Measurements from ENCODE around the gene CHRNA1. TPM values are rescaled to one million over a fixed set of nuclear protein-coding genes. Genes with fewer than 3 reads are reported as not detected.

Gene CHRNA1
- total RNA-seq, result not detected
- polyA plus RNA-seq, result not detected
- 0 to 0.14 (median 0) reads per million in 6 experiments for total RNA-seq

- Mint-ChIP-seq H3K36me3 (no peaks in the 10 kb centered on the region), H3K9me3 (no peaks in the 10 kb centered on the region), H3K4me1 (peaks cover 4 to 15% (median 10%) of the 10 kb centered on the region in 4 donors), H3K27me3 (peaks cover 0 to 8% (median 0%) of the 10 kb centered on the region in 5 donors), H3K27ac (peak within 1 kb of the TSS in 3 of 10 donors; percentile 52 to 72 (median 56)), H3K4me3 (no peak within 1 kb of the TSS)
- ATAC-seq, result no peak
- DNase-seq, result no peak
- POLR2A ChIA-PET, result no interaction called here
These were observed at the start of gene CHRNA1 for GRCh38 chr2:174764280-174765255. TSS of gene CHRNA1 (minus strand) at chr2:174764472. CDS start at chr2:174764394, 78 bp downstream.

- Mint-ChIP-seq H3K27me3 (no peaks in the 10 kb centered on the region), H3K4me1 (peaks cover 0 to 6% (median 5%) of the 10 kb centered on the region in 4 donors), H3K9me3 (peaks cover 0 to 8% (median 0%) of the 10 kb centered on the region in 9 donors), H3K36me3 (peaks cover 0 to 6% (median 0%) of the 10 kb centered on the region in 3 donors), H3K27ac (no peak overlapping the region), H3K4me3 (no peak overlapping the region)
- DNase-seq (no peak), ATAC-seq (no peak)
- POLR2A ChIA-PET, result no interaction called here
These were observed 47.8 kb upstream of the CHRNA1 start for GRCh38 chr2:174812037-174812436.

GRCh38 chr2:174807931-174808330 lies 43.7 kb upstream of the CHRNA1 start:
- ATAC-seq (no peak), DNase-seq (no peak)
- H3K36me3 Mint-ChIP-seq, result no peaks in the 10 kb centered on the region
- H3K9me3 Mint-ChIP-seq, result no peaks in the 10 kb centered on the region
- POLR2A ChIA-PET, result no interaction called here
- H3K27me3 Mint-ChIP-seq, result peaks cover 0 to 5% (median 0%) of the 10 kb centered on the region in 5 donors
- no peak overlapping the region for H3K4me3 Mint-ChIP-seq
- H3K4me1 Mint-ChIP-seq, result peaks cover 0 to 6% (median 6%) of the 10 kb centered on the region in 4 donors
- H3K27ac Mint-ChIP-seq, result no peak overlapping the region

GRCh38 chr2:174805803-174806202 lies 41.5 kb upstream of the CHRNA1 start:
- Mint-ChIP-seq H3K27ac (no peak overlapping the region), H3K4me3 (no peak overlapping the region), H3K27me3 (peaks cover 0 to 5% (median 0%) of the 10 kb centered on the region in 5 donors), H3K4me1 (peaks cover 0 to 6% (median 5%) of the 10 kb centered on the region in 4 donors), H3K36me3 (no peaks in the 10 kb centered on the region), H3K9me3 (no peaks in the 10 kb centered on the region)
- DNase-seq (no peak), ATAC-seq (no peak)
- POLR2A ChIA-PET, result interaction anchor here (1.4 kb wide), 1 partner anchor 27 kb away, joined by 3 read pairs; no protein-coding TSS in a partner anchor

GRCh38 chr2:174802459-174802858 lies 38.2 kb upstream of the CHRNA1 start:
- ATAC-seq, result no peak
- H3K27me3 Mint-ChIP-seq, result peaks cover 0 to 5% (median 0%) of the 10 kb centered on the region in 5 donors
- H3K9me3 Mint-ChIP-seq, result no peaks in the 10 kb centered on the region
- H3K36me3 Mint-ChIP-seq, result no peaks in the 10 kb centered on the region
- H3K4me1 Mint-ChIP-seq, result peaks cover 0 to 1% (median 0%) of the 10 kb centered on the region in 4 donors
- H3K27ac Mint-ChIP-seq, result no peak overlapping the region
- no peak for DNase-seq
- POLR2A ChIA-PET, result no interaction called here
- no peak overlapping the region for H3K4me3 Mint-ChIP-seq

GRCh38 chr2:174800436-174801205 lies 36.3 kb upstream of the CHRNA1 start:
- DNase-seq, result no peak
- Mint-ChIP-seq H3K36me3 (no peaks in the 10 kb centered on the region), H3K4me1 (peaks cover 0 to 1% (median 0%) of the 10 kb centered on the region in 4 donors), H3K27ac (no peak overlapping the region), H3K27me3 (peaks cover 0 to 5% (median 0%) of the 10 kb centered on the region in 5 donors), H3K9me3 (no peaks in the 10 kb centered on the region), H3K4me3 (no peak overlapping the region)
- ATAC-seq, result no peak
- POLR2A ChIA-PET, result no interaction called here

GRCh38 chr2:174798801-174799200 lies 34.5 kb upstream of the CHRNA1 start:
- POLR2A ChIA-PET, result interaction anchor here (0.5 kb wide), 1 partner anchor 474 kb away, joined by 3 read pairs; no protein-coding TSS in a partner anchor
- no peak overlapping the region for H3K4me3 Mint-ChIP-seq
- no peaks in the 10 kb centered on the region for H3K4me1 Mint-ChIP-seq
- H3K27me3 Mint-ChIP-seq, result no peaks in the 10 kb centered on the region
- no peak for DNase-seq
- no peak for ATAC-seq
- H3K27ac Mint-ChIP-seq, result no peak overlapping the region
- no peaks in the 10 kb centered on the region for H3K36me3 Mint-ChIP-seq
- no peaks in the 10 kb centered on the region for H3K9me3 Mint-ChIP-seq

- Mint-ChIP-seq H3K4me1 (no peaks in the 10 kb centered on the region), H3K9me3 (no peaks in the 10 kb centered on the region), H3K27me3 (no peaks in the 10 kb centered on the region), H3K27ac (peak overlapping the region in 1 of 10 donors; percentile 36), H3K36me3 (no peaks in the 10 kb centered on the region), H3K4me3 (no peak overlapping the region)
- POLR2A ChIA-PET, result no interaction called here
- ATAC-seq (no peak), DNase-seq (no peak)
These were observed 33.6 kb upstream of the CHRNA1 start for GRCh38 chr2:174797781-174798276.

- Mint-ChIP-seq H3K27ac (peak overlapping the region in 1 of 10 donors; percentile 60), H3K9me3 (no peaks in the 10 kb centered on the region), H3K4me3 (no peak overlapping the region), H3K36me3 (no peaks in the 10 kb centered on the region), H3K27me3 (peaks cover 0 to 5% (median 0%) of the 10 kb centered on the region in 5 donors), H3K4me1 (peaks cover 0 to 4% (median 0%) of the 10 kb centered on the region in 4 donors)
- POLR2A ChIA-PET, result no interaction called here
- no peak for ATAC-seq
- no peak for DNase-seq
These were observed 32.1 kb upstream of the CHRNA1 start for GRCh38 chr2:174796319-174796771.

GRCh38 chr2:174794851-174795374 lies 30.6 kb upstream of the CHRNA1 start:
- no peaks in the 10 kb centered on the region for H3K9me3 Mint-ChIP-seq
- no peak for DNase-seq
- ATAC-seq, result no peak
- H3K27me3 Mint-ChIP-seq, result peaks cover 0 to 5% (median 1%) of the 10 kb centered on the region in 5 donors
- no peak overlapping the region for H3K27ac Mint-ChIP-seq
- H3K4me1 Mint-ChIP-seq, result peaks cover 0 to 4% (median 0%) of the 10 kb centered on the region in 4 donors
- H3K4me3 Mint-ChIP-seq, result no peak overlapping the region
- no peaks in the 10 kb centered on the region for H3K36me3 Mint-ChIP-seq
- POLR2A ChIA-PET, result no interaction called here

- Mint-ChIP-seq H3K4me1 (peaks cover 13 to 17% (median 15%) of the 10 kb centered on the region in 4 donors), H3K9me3 (no peaks in the 10 kb centered on the region), H3K36me3 (no peaks in the 10 kb centered on the region), H3K27ac (peak overlapping the region in 2 of 10 donors; percentile 9 to 32), H3K4me3 (no peak overlapping the region), H3K27me3 (peaks cover 0 to 5% (median 1%) of the 10 kb centered on the region in 5 donors)
- DNase-seq, result no peak
- no peak for ATAC-seq
- POLR2A ChIA-PET, result no interaction called here
These were observed 28.2 kb upstream of the CHRNA1 start for GRCh38 chr2:174792309-174793025.

Data from naive thymus-derived CD8-positive, alpha-beta T cell (primary cell).